GM18517 (cell line): Measurements from ENCODE around the gene RNF43.

ENCODE experiments used
- ATAC-seq: cut with Tn5 transposase; IDR thresholded peaks from one replicate; pipeline ENCODE4 v1.9.1; 2021; ENCODE audit warnings: mild to moderate bottlenecking, moderate library complexity; ENCODE audit not compliant: unreplicated experiment

Gene RNF43

DNA sequence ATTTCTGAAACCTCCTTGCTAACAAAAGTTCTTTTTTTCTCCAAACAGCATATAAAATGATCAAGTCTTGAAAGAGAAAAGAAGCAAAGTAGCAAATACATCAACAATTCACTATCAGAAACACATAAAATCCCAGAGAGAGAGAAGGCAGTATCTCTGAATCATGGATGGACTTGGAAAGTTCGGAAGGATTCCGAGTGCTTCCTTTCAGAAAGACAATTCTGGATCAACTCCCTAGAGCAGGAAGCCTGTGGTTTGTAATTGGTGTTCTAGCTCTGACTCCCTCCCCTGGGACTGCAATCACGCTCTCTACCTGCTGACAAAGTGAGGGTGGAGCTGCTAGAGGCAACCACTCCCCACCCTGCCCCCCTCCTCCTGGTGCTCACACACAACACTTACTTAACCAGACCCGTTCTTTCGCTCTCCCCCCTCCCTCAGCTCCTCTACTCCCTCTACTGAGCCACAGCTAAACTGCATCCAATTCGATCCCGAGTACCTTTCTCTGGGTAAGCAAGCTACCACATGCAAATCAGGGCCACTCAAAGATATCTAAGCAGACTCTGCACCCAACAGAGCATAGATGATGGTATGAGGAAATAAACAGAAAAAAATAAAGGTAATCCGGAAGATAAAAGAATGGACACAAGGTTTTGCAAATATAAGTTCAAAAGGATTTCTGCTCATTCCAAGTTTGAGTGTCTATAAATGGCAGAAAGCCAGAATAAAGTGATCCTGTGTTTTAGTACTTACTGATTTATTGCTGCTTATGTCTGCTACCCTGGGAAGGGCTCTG lies at the start of gene RNF43:
RNF43 (minus strand) TSS at position 235 of the 793 bp plus-strand sequence. CDS start 1,957 bp downstream, outside the sequence.
- ATAC-seq: peak; percentile 91

GRCh38 chr17:58455491-58455890 lies 38.2 kb upstream of the RNF43 start:
- no peak for ATAC-seq

GRCh38 chr17:58452738-58453137 lies 35.4 kb upstream of the RNF43 start:
- ATAC-seq: no peak

GRCh38 chr17:58447039-58447975 lies 30.0 kb upstream of the RNF43 start:
- no peak for ATAC-seq

DNA sequence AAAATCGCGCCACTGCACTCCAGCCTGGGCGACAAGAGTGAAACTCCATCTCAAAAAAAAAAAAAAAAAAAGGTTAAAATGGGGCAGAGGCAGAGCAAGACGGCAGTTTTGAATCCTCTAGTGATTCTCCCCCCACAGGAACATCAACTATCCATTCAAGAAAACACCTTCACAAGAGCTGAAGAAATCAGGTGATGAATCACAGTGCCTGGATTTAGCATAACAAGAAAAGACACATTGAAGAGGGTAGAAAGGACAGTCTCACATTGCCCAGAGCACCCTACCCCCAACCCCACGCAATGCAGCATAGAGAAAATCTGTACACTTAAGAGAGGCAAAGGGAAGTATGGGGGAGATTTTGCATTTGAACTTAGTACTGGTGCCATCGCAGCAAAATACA lies 28.8 kb upstream of the RNF43 start:
- no peak for ATAC-seq

- ATAC-seq: no peak
These were observed 19.5 kb upstream of the RNF43 start for GRCh38 chr17:58436805-58437239.

DNA sequence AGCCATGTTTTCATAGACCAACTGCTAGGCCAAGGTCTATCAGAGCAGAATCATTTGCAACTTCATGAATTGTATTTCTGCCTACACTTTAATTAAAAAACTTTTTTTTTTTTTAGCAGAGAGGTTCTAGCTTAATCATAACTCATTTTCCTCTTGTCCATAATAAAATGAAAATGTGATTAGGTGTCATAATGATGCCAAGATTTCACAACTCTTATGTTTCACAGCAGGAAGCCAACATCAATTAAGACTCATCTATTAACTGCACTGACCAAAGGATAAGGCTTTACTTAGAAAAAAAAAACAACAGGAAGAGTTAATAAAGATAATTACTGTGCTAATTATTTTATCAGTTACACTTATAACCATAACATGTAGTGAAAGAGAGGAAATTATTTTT lies 18.9 kb upstream of the RNF43 start:
- ATAC-seq: no peak

DNA sequence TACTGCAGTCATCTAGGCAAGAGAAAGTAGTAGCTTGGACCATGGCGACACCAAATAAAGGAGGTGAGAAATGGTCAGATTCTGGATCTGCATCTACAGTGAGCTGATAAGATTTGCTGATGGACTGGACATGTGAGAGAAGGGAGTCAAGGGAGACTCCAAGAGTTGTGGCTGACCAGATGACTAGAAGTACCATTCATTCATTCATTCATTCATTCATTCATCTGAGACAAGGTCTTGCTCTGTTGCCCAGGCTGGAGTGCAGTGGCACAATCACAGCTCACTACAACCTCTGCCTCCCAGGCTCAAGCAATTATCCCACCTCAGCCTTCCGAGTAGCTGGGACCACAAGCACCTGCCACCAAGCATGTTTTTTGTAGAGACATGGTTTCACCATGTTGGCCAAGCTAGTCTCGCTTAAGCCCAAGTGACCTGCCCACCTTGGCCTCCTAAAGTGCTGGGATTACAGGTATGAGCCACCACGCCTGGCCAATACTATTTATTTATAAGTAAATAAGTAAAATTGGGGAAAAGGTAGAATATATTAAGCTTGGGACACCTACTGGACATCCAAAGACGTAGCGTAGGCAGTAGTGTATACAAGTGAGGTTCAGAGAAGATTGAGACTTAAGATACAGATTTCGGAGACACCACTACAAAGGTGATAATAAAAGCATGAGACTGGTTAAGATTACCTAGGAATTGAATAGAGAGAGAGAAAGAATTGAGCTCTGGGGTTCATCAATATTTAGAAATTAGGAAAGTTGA lies 15.7 kb upstream of the RNF43 start:
- ATAC-seq: no peak

GRCh38 chr17:58427807-58428206 lies 10.5 kb upstream of the RNF43 start:
- no peak for ATAC-seq

GRCh38 chr17:58421711-58422110 lies 4.4 kb upstream of the RNF43 start:
- no peak for ATAC-seq

DNA sequence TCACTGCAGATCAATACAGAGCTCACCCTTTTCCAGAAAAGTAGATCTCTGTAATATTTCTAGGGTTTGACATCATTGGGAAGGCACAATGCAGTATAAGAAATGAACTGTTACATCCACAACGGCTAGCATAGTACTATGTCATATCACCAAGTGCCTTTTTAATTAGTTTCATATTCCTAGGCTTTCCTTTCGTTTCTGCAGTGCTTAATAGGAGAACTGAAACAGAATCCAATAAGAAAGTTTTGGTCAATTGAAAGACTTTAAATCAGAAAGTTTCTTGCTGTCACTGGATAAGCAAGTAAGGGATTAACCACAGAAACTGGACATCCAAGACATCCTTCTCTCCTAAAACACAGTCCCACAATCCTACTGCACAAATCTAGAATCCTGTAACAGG lies 3.5 kb upstream of the RNF43 start:
- no peak for ATAC-seq

GRCh38 chr17:58416937-58417299 lies 416 bp downstream of the RNF43 start:
- ATAC-seq: no peak

GRCh38 chr17:58416396-58416795 lies 938 bp downstream of the RNF43 start:
- no peak for ATAC-seq

DNA sequence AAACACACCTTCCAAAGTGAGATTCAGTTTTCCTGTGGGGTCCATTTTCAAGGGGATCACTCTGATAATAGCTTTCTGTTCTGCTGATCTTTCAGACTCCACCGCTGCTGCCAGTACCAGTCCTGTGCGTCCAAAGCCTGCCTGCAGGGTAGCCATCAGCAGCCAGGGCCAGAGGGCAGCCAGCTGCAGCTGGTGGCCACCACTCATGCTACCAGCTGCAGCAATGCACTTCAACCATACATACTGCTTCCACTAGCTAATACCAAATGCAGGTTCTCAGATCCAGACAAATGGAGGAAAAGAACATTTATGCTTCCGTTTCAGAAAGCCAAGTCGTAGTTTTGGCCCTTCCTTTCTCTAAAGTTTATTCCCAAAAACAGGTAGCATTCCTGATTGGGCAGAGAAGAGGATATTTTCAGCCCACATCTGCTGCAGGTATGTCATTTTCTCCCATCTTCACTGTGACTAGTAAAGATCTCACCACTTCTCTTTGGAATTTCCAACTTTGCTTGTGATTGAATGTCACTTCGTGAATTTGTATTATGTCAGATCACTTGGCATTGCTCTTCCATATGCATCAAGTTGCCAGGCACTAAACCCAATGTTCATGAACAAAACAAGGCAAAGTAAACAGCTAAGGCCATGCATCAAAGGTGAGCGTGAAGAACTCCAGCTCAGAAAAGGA lies 1.8 kb downstream of the RNF43 start:
- no peak for ATAC-seq

- no peak for ATAC-seq
These were observed 2.7 kb downstream of the RNF43 start for GRCh38 chr17:58414596-58414997.

- no peak for ATAC-seq
These were observed 3.6 kb downstream of the RNF43 start for GRCh38 chr17:58413684-58414083.

GRCh38 chr17:58412961-58413586 lies 4.3 kb downstream of the RNF43 start:
- no peak for ATAC-seq

DNA sequence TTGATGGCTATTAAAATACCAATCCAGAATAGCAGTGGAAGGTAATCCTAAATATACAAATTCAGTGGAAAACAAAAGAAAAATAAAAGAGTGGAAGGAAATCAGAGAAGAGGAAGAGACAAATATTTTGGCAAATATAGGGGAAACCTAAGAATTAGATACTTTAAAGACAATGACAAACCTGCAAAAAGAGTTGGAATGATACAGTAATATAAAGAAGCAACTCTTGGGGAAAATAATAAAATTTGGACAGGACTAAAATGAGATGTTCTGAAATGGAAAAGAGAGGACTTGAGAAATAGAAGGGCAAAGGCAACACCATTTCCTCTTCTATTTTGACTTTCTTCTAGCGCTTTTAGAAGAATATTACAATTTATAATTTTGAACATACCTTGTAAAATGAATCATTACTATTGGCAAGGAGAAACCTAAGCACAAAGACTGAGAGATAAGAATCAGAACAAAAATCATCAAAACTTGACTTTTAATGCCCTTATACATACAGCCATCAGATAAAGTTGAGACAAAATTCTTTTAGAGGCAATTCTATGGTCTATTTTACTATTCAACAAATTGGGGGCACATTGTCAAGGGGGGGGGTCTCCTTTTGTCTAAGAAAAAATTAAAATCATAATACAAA lies 5.2 kb downstream of the RNF43 start:
- ATAC-seq: no peak

DNA sequence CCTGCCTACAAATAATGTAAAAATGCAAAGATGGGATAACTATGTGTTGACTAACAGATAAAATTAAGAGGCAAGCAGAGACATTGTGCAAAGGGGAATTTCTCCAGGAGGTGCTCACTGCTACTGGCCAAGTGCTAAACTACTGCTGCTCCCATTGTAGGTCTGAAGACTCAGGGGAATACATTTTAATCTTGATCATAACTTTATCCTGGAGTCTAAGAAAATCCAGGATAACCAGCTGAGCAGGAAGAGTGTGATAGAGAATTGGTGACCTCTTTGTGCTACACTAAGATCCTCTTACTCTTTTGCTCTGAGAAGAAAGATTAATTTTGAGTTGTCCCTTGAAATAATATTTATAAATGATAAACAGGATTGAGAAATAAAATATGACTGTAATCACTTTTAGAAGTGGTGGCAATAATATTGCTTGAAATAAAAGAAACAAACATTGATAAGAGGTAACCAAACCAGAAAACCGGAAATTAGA lies 5.9 kb downstream of the RNF43 start:
- ATAC-seq: no peak
